ENCODE measurements around the gene ANKFY1. TPM values are rescaled to one million over a fixed set of nuclear protein-coding genes. Genes with fewer than 3 reads are reported as not detected.

ANKFY1 gene
- total and polyA plus RNA-seq, 2 donors (not counting 3 experiments of a cell fraction or from before 2014, with no cell fraction given): 30.6 to 51.1 TPM

GRCh38 chr17:4204190-4204589 is 59.6 kb downstream of the ANKFY1 start:
- no peaks in the 10 kb centered on the region for H3K79me2 ChIP-seq (ENCODE audit: control insufficient read depth, insufficient read depth, low read length)
- no peak for FAIRE-seq
- no peak overlapping the region for H2AFZ ChIP-seq (ENCODE audit: low read depth, low read length)
- no peaks in the 10 kb centered on the region for H3K4me1 ChIP-seq (ENCODE audit: control insufficient read depth, extremely low read depth, insufficient read depth, low read length)
- H4K20me1 ChIP-seq (replicated peaks; ENCODE audit: control insufficient read depth, extremely low read depth, insufficient read depth, low read length): no peaks in the 10 kb centered on the region
- H3K9ac ChIP-seq (replicated peaks; ENCODE audit: extremely low read depth, insufficient read depth, low read length): no peak overlapping the region
- no peak overlapping the region for H3K4me2 ChIP-seq (ENCODE audit: insufficient read depth, low read length)
- peaks cover 4 to 14% of the 10 kb centered on the region in 2 experiments for H3K36me3 ChIP-seq (ENCODE audit: control insufficient read depth in 2 of 2, extremely low read depth in 1 of 2, insufficient read depth in 2 of 2, low read length in 2 of 2)
- POLR2A ChIA-PET: no interaction called here
- DNase-seq (ENCODE audit: low read depth, low spot score): no peak
- no peak for TF ChIP-seq MYC (IDR thresholded peaks at IDR 0.05; ENCODE audit: low read depth, low read length)
- no peak overlapping the region for H3K4me3 ChIP-seq (replicated peaks in 1 of 3; ENCODE audit: insufficient read depth in 1 of 3, low read depth in 1 of 3, low read length in 3 of 3)
- CTCF ChIA-PET: interaction anchor here (2.6 kb wide), 1 partner anchor 11 kb away, joined by 14 read pairs; no protein-coding TSS in a partner anchor
- no peaks in the 10 kb centered on the region for H3K27me3 ChIP-seq (ENCODE audit: control insufficient read depth in 2 of 2, insufficient read depth in 2 of 2, low read length in 2 of 2)
- H3K9me1 ChIP-seq (replicated peaks; ENCODE audit: control insufficient read depth, extremely low read depth, insufficient read depth, low read length): no peaks in the 10 kb centered on the region
- intact Hi-C loops (cut with micrococcal nuclease): no loop called here
- BruUV-seq (replicated peaks): no TSS peak
- H3K27ac ChIP-seq (ENCODE audit: insufficient read depth, low read depth, low read length): peak overlapping the region; percentile 8
- dilution Hi-C loops (cut with MboI; ENCODE audit: extremely low pct_ligation_motif_present, low sequenced_read_pairs): no loop called here
- H3K9me3 ChIP-seq (replicated peaks; ENCODE audit: control insufficient read depth, insufficient read depth, low read length): no peaks in the 10 kb centered on the region

- Histone ChIP-seq H3K79me2 (ENCODE audit: control insufficient read depth, insufficient read depth, low read length) (no peaks in the 10 kb centered on the region), H3K9me1 (replicated peaks; ENCODE audit: control insufficient read depth, extremely low read depth, insufficient read depth, low read length) (no peaks in the 10 kb centered on the region), H3K4me1 (ENCODE audit: control insufficient read depth, extremely low read depth, insufficient read depth, low read length) (no peaks in the 10 kb centered on the region), H3K9ac (replicated peaks; ENCODE audit: extremely low read depth, insufficient read depth, low read length) (no peak overlapping the region), H3K27me3 (ENCODE audit: control insufficient read depth in 2 of 2, insufficient read depth in 2 of 2, low read length in 2 of 2) (no peaks in the 10 kb centered on the region), H3K4me3 (replicated peaks in 1 of 3; ENCODE audit: insufficient read depth in 1 of 3, low read depth in 1 of 3, low read length in 3 of 3) (no peak overlapping the region), H3K36me3 (ENCODE audit: control insufficient read depth in 2 of 2, extremely low read depth in 1 of 2, insufficient read depth in 2 of 2, low read length in 2 of 2) (peaks cover 5 to 9% of the 10 kb centered on the region in 2 experiments), H3K27ac (ENCODE audit: insufficient read depth, low read depth, low read length) (no peak overlapping the region), H2AFZ (ENCODE audit: low read depth, low read length) (no peak overlapping the region), H3K9me3 (replicated peaks; ENCODE audit: control insufficient read depth, insufficient read depth, low read length) (no peaks in the 10 kb centered on the region), H4K20me1 (replicated peaks; ENCODE audit: control insufficient read depth, extremely low read depth, insufficient read depth, low read length) (no peaks in the 10 kb centered on the region), H3K4me2 (ENCODE audit: insufficient read depth, low read length) (no peak overlapping the region)
- TF ChIP-seq FOS (IDR thresholded peaks at IDR 0.05; ENCODE audit: borderline replicate concordance, insufficient read depth, low read length) (no peak), CTCF (IDR thresholded peaks at IDR 0.05; ENCODE audit: extremely low read depth in 1 of 2, insufficient read depth in 1 of 2, low read depth in 1 of 2, low read length in 2 of 2) (no peak), EZH2 (IDR thresholded peaks at IDR 0.05; ENCODE audit: borderline replicate concordance, low read depth, low read length, severe bottlenecking) (no peak), POLR2A (IDR thresholded peaks at IDR 0.05; ENCODE audit: low read depth, low read length) (no peak), MAX (IDR thresholded peaks at IDR 0.05; ENCODE audit: insufficient read depth, insufficient read length) (no peak), GATA2 (IDR thresholded peaks at IDR 0.05; ENCODE audit: insufficient read depth, insufficient read length, low read depth, low read length) (no peak), MYC (IDR thresholded peaks at IDR 0.05; ENCODE audit: low read depth, low read length) (no peak), POLR2AphosphoS5 (IDR thresholded peaks at IDR 0.05; ENCODE audit: insufficient read depth, low read depth, low read length) (no peak), JUN (IDR thresholded peaks at IDR 0.05; ENCODE audit: borderline replicate concordance, insufficient read depth, insufficient read length, low read depth) (no peak)
- ChIA-PET POLR2A (no interaction called here), CTCF (interaction anchor here (5.7 kb wide), 1 partner anchor 213 kb away, joined by 160 read pairs; no protein-coding TSS in a partner anchor)
- intact Hi-C loops (cut with micrococcal nuclease): no loop called here
- dilution Hi-C loops (cut with MboI; ENCODE audit: extremely low pct_ligation_motif_present, low sequenced_read_pairs): no loop called here
- no TSS peak for BruUV-seq (replicated peaks)
- no peak for FAIRE-seq
- no peak for DNase-seq (ENCODE audit: low read depth, low spot score)
Observed at GRCh38 chr17:4201226-4201625, 62.6 kb downstream of the ANKFY1 start.

Data from endothelial cell of umbilical vein (primary cell).